Astrocyte (in vitro differentiated cells and primary cell): ENCODE results near the gene GRIK5.

ENCODE experiments used
- EZH2 ChIP-seq: IDR thresholded peaks from 2 replicates; pipeline ENCODE4 v1.6.1; 2012; ENCODE audit warnings: mild to moderate bottlenecking, low read length, inconsistent platforms; ENCODE audit not compliant: insufficient read depth
- TF ChIP-seq, protein P1 (sequence below): IDR thresholded peaks from 2 replicates; pipeline ENCODE4 v1.5.1; 2011; ENCODE audit warnings: low read depth, mild to moderate bottlenecking, inconsistent platforms, low read length, moderate library complexity; ENCODE audit not compliant: insufficient read depth

- TF ChIP-seq, protein P1, sequence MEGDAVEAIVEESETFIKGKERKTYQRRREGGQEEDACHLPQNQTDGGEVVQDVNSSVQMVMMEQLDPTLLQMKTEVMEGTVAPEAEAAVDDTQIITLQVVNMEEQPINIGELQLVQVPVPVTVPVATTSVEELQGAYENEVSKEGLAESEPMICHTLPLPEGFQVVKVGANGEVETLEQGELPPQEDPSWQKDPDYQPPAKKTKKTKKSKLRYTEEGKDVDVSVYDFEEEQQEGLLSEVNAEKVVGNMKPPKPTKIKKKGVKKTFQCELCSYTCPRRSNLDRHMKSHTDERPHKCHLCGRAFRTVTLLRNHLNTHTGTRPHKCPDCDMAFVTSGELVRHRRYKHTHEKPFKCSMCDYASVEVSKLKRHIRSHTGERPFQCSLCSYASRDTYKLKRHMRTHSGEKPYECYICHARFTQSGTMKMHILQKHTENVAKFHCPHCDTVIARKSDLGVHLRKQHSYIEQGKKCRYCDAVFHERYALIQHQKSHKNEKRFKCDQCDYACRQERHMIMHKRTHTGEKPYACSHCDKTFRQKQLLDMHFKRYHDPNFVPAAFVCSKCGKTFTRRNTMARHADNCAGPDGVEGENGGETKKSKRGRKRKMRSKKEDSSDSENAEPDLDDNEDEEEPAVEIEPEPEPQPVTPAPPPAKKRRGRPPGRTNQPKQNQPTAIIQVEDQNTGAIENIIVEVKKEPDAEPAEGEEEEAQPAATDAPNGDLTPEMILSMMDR, result no peak
- no peak for TF ChIP-seq EZH2
Measured at GRCh38 chr19:42078538-42079275, 8.7 kb upstream of the GRIK5 start.
